Activated CD8-positive, alpha-beta memory T cell treated with anti-CD3 and anti-CD28 coated beads for 24 hours (primary cell): Measurements from ENCODE around the gene PPP3R1.
"Not testable (repeated sequence)": the region's sequence is repeated elsewhere in the genome, so short reads cannot be mapped to it uniquely, and the experiment has no call there.

Experiments used
- DNase-seq: peaks from one replicate; pipeline ENCODE4 v3.0.0-alpha.2; 2020

The PPP3R1 gene

DNA sequence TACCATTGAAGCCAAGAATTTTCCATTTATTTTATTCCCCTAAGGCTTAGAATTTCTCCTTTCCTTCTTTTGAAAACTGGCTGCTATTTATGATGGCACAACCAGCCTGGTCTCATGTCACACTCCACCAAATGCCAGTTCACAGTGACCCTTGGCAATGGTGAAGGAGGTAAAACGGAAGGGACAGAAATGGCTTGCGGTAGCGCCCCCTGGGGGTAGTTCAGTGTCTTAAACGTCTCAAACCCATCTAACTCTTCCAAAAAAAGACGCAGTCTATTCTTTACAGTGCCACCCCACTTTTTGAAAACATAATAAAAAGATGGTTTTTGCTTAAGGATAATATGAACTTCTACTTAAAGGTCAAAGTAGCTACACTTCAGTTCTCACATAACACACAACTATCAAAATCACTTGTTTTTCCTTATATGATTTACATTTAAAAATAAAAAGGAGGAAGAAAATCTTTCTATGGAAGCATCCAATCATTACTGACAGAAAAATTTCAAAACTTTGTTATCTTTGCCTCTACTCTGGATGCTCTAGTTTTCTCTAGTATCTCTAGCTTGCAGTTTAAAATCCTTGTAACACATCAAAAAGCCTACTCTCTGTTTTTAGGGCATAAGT lies 66.7 kb downstream of the PPP3R1 start:
- peak; percentile 76 for DNase-seq

DNA sequence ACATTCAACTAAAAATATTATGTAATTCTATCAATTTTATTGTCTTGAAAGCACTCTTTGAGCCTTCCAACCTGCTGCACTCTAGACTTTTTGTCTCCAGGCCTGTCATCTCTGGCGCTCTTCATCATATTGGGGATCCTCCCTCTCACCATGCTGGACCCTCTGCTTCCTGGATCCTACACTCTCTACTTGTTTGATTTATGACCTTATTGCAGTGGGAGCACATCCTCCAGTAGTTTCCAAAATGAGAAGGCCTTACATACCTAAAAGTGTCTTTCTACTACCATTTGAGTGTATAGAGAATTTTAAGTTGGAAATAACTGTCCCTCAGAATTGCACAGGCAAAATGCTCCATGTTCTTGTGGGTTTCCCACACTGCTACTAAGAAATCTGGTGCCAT lies 69.4 kb downstream of the PPP3R1 start:
- no peak for DNase-seq

DNA sequence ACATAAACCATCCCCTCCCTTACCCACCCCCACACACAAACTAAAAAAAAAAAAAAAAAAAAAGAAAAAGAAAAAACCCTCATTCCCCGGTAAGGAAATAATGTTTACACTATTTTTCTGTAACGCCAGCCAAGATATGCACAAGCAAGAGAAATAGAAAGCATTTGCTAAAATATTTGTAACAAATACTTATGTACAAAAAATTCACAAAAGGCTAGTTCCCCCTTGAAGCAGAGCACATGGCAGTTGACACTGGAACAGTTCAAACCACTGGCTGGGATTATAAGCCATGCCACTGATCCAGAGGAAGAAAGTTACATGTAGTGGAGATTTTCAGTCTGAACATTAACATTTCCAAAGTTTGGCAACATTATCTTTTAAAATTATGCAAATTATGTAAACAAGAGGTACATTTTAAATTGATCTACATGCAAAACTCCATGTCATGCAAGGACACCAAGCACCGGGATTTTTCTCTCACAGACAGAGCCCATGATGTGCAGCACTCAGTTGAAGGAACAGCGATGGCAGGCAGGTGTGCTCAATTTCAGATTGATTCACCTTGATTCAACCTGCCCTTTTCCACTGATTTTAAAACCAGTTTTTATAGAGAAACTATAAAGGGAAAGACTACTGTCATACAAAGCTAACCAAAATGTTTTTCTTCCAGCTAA lies 73.2 kb downstream of the PPP3R1 start:
- DNase-seq, result no peak

DNA sequence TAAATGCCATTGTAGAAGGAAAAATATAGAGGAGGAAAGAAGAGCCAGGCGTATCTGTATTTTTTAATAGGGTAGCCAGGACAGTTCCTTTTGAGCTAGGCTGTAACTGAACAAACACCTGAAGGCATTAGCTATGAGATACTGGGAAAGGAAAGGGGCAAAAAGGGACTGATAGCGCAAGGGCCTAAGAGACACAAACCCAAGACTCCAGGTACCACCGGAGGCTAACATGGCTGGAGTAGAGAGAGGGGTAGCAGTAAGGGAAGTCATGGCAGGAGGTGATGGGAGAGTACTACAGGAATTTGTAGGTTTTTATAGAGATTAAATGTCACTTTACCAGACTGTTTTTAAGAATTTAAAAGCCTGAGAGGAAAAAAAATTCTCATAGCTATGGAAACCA lies 73.9 kb downstream of the PPP3R1 start:
- no peak for DNase-seq

DNA sequence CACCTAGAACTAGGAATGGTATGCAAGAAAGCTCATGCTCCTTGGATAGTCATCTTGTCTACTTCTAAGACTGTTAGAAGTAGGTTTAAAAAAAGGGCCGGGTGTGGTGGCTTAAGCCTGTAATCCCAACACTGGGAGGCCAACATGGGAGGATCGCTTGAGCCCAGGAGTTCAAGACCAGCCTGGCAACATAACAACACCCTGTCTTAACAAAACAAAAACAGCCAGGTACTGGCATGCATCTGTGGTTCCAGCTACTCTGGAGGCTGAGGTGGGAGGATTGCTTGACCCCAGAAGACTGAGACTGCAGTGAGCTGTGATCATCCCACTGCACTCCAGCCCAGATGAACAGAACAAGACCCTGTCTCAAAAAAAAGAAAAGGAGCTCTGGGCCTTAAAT lies 74.8 kb downstream of the PPP3R1 start:
- no peak for DNase-seq

DNA sequence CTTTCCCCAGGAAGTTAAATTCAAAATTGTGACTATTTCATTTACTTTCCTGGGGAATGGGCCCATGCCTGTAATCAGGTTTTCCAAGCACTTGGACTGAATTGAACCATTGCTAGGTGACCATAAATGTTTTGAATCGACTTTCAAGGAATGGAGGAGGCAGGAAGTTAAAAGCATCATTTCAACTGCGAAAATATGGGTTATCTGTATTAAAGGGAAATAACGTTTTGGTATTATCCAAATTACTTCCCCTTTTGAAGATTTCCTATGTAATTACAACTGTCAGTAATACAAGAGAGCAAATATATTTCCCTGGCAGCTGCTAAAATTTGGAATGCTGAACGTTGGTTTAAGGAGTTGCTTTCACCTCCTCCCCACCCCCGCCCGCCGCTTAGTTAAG lies 75.7 kb downstream of the PPP3R1 start:
- DNase-seq, result no peak

DNA sequence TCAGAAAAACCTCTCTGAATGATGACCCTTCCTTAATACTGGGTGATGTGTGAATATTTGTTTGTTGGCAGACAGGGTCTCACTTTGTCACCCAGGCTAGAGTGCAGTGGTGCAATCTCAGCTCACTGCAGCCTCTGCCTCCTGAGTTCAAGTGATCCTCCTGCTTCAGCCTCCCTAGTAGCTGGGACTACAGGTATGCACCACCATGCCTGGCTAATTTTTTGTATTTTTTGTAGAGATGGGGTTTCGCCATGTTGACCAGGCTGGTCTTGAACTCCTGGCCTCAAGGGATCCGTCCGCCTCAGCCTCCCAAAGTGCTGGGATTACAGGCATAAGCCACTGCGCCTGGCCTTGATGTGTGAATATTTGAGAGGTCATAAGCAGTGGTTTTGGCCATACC lies 77.1 kb downstream of the PPP3R1 start:
- DNase-seq, result not testable (repeated sequence)

DNA sequence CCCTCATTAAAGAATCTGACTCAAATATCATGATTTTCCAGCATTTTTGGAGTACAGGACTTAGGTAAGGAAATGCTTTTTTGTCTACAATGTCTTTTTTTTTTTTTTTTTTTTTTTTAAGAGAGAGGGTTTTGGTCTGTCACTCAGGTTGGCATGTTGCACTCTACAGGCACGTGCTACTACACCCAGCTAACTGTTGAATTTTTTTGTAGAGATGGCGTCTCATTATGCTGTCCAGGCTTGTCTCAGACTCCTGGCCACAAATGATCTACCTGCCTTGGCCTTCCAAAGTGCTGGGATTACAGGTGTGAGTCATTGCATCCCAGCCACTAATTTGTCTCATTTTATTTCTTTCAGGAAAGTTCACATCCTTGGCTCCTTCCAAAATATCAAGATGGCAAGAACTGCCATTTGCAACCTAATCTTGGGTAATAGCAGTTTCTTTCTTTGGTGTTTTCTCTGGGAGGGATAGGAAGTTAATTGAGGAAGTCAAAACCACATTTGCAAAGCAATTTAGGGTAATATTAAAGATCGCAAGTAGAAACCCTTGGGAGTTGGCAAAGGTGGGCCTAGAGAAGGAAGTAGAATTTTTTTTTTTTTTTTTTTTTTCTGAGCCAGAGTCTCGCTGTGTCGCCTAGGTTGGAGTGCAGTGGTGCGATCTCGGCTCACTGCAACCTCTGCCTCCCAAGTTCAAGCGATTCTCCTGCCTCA lies 79.2 kb downstream of the PPP3R1 start:
- no peak for DNase-seq

DNA sequence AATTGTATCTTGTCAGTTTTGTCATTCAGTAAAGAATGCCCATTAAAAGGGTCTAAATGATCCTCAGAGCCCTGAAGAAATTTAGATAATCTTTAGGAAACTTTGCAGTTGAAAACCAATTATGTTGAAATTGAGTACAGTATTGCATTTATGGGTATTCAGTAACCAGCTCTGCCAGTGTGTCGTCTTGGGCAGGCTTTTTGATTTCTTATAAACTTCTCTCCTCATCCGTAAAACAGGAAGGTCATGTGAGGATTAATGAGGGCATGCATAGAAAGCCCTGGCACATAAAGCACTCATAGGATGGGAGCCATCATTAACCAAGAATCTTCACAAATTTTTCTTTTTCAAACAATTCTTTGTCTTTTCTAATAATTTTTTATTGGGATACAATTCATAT lies 79.8 kb downstream of the PPP3R1 start:
- DNase-seq, result no peak

DNA sequence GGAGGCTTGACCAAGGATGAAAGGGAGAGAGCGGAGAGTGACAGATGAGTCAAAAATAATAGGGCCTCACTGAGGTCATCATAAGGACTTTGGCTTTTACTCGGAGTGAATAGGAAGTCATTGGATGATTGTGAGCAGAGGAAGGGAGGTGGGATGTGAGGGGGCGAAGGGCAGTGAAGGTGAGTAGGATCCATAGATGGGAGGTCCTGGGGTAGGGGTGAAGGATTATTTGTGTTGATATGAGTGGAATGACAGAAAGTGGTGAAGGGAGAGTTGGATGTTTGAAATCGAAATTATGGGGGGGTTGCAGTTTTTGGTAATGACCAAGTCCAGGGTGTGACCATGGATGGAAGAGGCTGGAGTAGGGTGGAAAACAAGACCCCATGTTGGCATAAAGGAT lies 80.6 kb downstream of the PPP3R1 start:
- no peak for DNase-seq

DNA sequence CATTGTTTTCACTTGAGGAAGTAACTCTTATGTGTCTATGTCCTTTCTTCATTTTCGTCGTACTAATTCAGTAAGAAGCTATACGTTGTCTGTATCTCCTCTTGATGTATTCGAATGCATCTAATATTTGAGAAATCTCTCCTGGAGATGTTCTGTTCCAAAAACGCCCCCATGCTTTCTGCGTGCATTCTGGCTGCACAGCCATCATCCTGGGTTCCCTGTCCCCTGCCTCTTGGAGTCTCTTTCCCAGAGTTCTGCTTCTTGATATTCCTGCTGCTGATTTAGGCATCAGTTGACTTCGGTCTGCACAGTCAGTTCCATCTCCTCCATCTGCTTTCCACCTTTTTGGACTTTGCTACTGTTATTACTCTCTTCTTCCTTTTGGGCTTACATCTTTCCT lies 81.2 kb downstream of the PPP3R1 start:
- DNase-seq, result no peak

DNA sequence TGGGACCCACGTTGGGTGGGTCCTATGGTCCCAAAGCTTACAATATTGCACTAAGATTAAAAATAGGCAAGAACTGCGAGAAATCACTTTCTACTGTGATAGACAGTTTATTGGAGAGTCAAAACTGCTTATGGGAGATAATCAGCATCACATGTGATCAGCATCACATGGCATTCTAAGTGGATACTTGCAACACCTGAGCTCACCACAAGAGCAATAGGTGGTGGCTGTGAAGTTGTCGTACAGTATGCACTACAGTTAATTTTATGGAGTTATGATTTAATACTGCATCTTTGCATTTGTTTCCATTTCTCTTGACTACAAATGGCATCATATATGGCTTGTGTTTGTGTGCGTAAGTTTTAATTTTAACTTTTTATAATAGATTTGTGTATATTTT lies 83.0 kb downstream of the PPP3R1 start:
- DNase-seq, result no peak

DNA sequence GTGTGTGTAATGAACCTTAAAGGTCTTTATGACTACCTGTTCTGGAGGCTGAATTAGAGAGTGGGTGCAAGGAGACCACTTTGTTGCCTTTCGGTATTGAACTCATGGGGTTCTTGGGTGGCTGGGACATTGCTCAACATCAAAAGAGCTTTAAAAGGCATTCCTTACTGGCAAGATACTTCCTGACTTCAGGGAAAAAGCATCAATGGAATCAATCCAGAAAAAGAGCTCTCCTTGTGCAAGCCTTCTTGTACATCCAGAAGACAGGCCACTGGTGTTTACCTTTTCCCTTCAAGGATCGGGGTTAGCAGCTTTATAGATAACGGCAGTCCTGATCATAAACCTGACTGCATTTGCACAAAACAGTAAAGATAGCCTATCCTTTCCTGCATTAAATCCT lies 85.1 kb downstream of the PPP3R1 start:
- no peak for DNase-seq

DNA sequence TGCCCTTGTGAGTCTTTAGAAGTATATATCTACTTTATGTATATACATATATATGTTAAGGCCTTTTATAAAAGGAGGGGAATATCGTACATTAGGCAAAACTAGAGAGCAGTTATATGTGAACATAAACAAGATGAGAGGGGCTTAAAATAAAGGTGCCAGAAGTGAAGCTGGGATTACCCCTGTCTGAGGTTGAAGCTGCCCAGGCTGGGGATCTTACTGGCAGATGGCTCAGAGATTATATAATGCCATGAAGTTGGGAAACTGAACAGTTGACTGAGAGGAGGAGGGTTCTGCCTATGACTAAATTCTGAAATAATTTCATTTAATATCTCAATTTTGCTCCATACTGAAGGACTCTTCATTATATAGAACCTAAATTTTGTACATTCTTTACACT lies 88.7 kb downstream of the PPP3R1 start:
- no peak for DNase-seq

DNA sequence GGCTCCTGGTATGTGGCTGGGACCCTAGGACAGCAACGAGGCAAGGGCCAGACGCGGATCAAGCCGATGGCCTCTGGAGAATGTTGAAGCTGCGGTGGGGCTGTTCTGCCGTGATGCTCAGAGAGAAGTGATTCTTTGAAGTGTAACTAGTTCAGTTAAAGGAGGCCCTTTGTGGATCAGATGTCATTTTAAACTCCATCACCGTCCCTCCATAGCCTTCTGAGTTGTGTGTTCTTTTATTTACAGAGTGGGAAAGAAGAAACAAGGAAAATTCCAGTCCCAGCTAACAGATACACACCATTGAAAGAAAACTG lies 94.2 kb downstream of the PPP3R1 start:
- DNase-seq, result no peak

DNA sequence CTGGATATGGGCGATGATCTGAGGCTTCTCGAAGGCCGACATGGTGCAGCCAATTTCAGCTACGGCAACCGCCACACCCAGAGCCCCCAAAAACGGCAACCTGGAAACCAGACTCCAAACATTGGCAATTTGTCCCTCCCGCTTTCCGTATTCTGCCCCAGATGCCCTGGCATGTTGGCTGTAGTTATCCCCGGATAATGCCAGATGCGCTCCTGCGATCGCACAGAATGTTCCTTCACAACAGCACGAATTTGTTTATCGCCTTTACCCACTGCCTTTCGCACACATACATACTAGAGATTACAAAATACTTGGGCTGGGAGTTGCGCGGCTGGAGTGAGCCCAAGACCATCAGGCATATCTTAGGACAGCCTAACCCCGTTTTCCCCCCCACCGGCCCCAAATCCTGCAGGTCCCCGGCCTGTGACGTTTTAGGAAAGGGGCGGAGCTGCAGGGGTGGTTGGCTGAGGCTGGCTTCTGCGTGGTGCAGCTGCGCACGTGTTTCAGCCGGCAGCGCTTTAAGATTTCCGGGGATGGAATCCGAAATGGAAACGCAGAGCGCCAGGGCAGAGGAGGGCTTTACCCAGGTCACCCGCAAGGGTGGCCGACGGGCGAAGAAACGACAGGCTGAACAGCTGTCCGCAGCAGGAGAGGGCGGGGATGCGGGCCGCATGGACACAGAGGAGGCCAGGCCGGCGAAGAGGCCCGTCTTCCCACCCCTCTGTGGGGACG lies 94.8 kb downstream of the PPP3R1 start, which contains the start of gene PNO1:
Gene PNO1, plus strand, starts transcription at position 487 of the 732 bp plus-strand sequence. Its CDS starts 47 bp downstream, at position 534.
- DNase-seq, result peak; percentile 99

DNA sequence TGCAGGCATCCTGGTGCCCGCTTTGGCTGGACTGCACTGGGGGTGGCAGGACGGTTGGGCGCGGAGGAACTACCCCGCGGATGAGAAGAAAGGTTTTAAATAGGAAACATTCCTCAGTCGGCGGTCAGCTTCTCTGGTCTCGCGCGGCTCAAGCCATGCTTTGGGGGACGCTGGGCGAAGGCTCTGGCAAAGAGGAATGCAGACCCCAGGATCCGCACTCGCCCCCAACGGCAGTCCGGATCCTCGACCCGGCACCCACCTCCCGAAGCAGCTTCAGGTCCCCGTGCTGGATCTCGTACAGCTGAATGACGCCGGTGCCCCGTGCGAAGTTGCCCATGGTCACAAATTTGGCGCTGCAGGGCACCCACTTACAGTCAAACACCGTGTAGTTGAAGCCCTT lies 95.3 kb downstream of the PPP3R1 start:
- DNase-seq, result no peak

DNA sequence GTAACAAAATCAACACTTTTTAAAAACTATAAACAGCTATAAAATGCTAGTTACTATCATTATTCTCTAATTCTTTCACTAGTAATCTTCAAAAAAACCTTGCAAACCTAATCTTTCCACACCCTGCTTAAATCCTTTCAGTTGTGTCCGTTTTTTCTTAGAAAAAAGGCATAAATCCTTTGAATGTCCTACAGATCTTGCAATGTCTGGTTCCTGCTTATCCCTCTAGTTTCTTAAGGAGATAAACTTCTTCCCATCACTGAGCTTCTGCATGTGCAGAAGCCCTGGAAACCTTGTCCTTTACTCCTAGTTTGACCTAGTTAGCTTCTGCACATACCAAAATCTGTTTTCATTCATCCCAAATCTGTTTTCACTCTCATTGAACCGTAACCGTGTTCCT lies 95.9 kb downstream of the PPP3R1 start:
- no peak for DNase-seq

DNA sequence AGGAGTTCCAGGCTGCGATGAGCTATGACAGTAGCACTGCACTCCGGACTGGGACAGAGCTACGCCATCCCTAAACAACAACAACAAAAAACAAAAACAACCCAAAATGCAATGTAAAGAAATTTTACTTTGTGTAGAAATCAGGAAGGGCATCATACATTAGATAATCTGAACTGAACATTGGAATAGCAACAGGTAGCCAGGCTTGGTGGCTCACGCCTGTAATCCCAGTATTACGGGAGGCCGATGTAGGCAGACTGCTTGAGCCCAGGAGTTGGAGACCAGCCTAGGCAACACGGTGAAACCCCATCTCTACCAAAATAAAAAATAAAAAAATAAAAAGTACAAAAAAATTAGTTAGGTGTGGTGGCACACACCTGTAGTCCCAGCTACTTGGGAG lies 96.7 kb downstream of the PPP3R1 start:
- DNase-seq, result no peak

DNA sequence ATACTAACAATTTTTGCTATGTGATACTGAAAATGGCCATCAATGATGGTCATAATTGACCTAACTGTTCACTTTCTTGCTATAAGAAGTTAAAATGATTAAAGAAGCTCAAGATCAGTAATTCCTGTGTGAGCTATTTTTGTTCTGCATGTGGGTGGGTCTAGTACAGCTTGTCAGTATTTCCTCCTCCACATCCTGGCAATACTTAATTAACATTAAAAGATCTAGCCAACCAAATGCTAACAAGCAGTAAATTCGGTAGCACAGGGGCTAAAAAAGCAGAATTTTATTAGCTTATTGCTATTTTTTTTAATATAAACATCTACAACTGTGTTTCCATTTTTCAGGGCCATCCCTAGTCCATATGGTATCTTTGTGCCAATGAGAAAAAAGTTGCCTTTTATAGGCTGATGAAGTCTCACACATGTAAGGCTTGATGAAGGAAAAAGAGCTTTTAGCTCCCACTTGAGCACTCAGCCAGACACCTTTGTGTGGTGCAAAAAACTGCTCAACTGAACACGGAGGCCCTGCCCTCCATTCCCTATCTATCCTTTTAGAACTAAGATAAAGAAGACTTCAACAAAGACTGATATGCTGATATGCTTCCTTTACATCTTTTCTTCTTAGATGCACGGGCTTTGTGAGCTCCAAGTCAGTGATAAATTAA lies 99.5 kb downstream of the PPP3R1 start:
- DNase-seq, result no peak

DNA sequence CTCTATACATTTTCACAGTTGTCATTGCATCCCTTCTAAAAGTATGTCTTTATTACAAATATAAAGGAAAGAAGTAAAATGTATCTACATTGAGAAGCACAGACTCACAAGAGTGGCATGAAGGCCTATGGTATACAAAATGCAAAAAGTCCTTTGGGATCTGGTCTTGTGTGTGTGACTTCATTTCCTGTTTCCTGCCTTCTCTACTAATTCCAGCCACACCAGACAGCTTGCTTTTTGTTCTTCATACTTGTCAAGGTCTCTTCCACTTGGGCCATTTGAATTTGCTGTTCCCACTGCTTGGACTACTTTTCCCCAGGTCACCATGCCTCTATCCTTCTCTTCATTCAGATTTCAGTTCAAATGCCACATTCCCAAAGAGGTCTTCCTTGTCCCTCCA lies 101.3 kb downstream of the PPP3R1 start:
- DNase-seq, result no peak

DNA sequence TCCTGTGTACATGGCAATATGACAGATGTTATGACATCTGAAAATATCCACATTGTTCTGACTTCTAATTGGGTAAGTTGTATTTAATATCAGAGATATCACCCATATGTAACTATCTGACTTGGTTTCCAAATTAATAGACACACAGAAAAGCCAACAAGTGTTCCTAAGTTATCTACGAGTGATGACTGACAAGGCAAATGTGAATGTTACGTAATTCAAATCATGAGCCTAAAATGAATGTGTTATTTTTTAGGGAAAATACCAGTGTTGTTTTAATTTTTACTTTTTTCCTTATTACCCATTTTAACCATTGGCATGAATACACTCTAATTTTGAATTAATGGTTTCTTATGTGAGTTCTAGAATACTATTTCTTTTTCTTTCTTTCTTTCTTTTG lies 110.5 kb downstream of the PPP3R1 start:
- DNase-seq, result no peak
